ENCODE results near the gene AMH. TPM values are rescaled to one million over a fixed set of nuclear protein-coding genes. Genes with fewer than 3 reads are reported as not detected.

Gene AMH
- total and polyA plus RNA-seq, 4 donors, result 0.08 to 0.59 (median 0.47) TPM; not detected in 1

Small RNA genes lying within 50 kb of the gene (small RNA-seq; reads per million reads assigned to genes)
- not detected for gene MIR1227

Other genes starting within 250 kb of the AMH start
- gene BTBD2, start 233.6 kb upstream of the AMH start, total RNA-seq, result 10 to 100 TPM; 19.5 to 20.9 TPM
- gene BTBD2, start 233.6 kb upstream of the AMH start, polyA plus RNA-seq, result 10 to 100 TPM in 1 of 2 donors, 1 to 10 TPM in 1; 7.4 to 25.1 TPM
- gene MKNK2, start 198.1 kb upstream of the AMH start, total RNA-seq, result 100 to 1,000 TPM in 1 of 2 donors, 10 to 100 TPM in 1; 49.5 to 105 TPM
- gene MKNK2, start 198.1 kb upstream of the AMH start, polyA plus RNA-seq, result 10 to 100 TPM; 24.7 to 43.3 TPM
- 1 to 10 TPM; 7.9 to 8.7 TPM for gene MOB3A, start 153.0 kb upstream of the AMH start, total RNA-seq
- 1 to 10 TPM; 3.4 to 5.2 TPM for gene MOB3A, start 153.0 kb upstream of the AMH start, polyA plus RNA-seq
- gene IZUMO4, start 152.4 kb upstream of the AMH start, total RNA-seq, result 1 to 10 TPM; 1.2 TPM
- 1 to 10 TPM; 1.3 to 1.4 TPM for gene IZUMO4, start 152.4 kb upstream of the AMH start, polyA plus RNA-seq
- 10 to 100 TPM; 42.6 to 76.6 TPM for gene AP3D1, start 97.8 kb upstream of the AMH start, total RNA-seq
- 10 to 100 TPM; 21.7 to 79.8 TPM for gene AP3D1, start 97.8 kb upstream of the AMH start, polyA plus RNA-seq
- gene DOT1L, start 85.4 kb upstream of the AMH start, total RNA-seq, result 1 to 10 TPM; 6.7 to 9.9 TPM
- 1 to 10 TPM; 3.4 to 6.9 TPM for gene DOT1L, start 85.4 kb upstream of the AMH start, polyA plus RNA-seq
- gene PLEKHJ1, start 13.0 kb upstream of the AMH start, total RNA-seq, result 10 to 100 TPM; 22.2 to 44.5 TPM
- 10 to 100 TPM; 36.5 to 37.4 TPM for gene PLEKHJ1, start 13.0 kb upstream of the AMH start, polyA plus RNA-seq
- 10 to 100 TPM; 12.9 to 32.0 TPM for gene SF3A2, start 12.5 kb upstream of the AMH start, total RNA-seq
- 10 to 100 TPM in 1 of 2 donors, 1 to 10 TPM in 1; 2.2 to 13.5 TPM for gene SF3A2, start 12.5 kb upstream of the AMH start, polyA plus RNA-seq
- under 1 TPM in 1 of 2 donors, not detected in 1; 0.25 TPM for gene JSRP1, start 7.1 kb downstream of the AMH start, total RNA-seq
- under 1 TPM; 0.39 to 0.45 TPM for gene JSRP1, start 7.1 kb downstream of the AMH start, polyA plus RNA-seq
- under 1 TPM; 0.09 to 0.67 TPM for gene PEAK3, start 32.9 kb downstream of the AMH start, total RNA-seq
- under 1 TPM; 0.21 to 0.42 TPM for gene PEAK3, start 32.9 kb downstream of the AMH start, polyA plus RNA-seq
- under 1 TPM; 0.05 to 0.08 TPM for gene LINGO3, start 58.8 kb downstream of the AMH start, total RNA-seq
- under 1 TPM; 0.02 to 0.08 TPM for gene LINGO3, start 58.8 kb downstream of the AMH start, polyA plus RNA-seq
- gene LSM7, start 79.3 kb downstream of the AMH start, total RNA-seq, result 10 to 100 TPM; 23.6 to 37.9 TPM
- gene LSM7, start 79.3 kb downstream of the AMH start, polyA plus RNA-seq, result 10 to 100 TPM; 39.0 to 59.9 TPM
- 10 to 100 TPM; 20.2 to 34.6 TPM for gene SPPL2B, start 79.4 kb downstream of the AMH start, total RNA-seq
- gene SPPL2B, start 79.4 kb downstream of the AMH start, polyA plus RNA-seq, result 10 to 100 TPM in 1 of 2 donors, 1 to 10 TPM in 1; 9.5 to 22.6 TPM
- 10 to 100 TPM in 1 of 2 donors, 1 to 10 TPM in 1; 2.5 to 24.8 TPM for gene TMPRSS9, start 110.9 kb downstream of the AMH start, total RNA-seq
- under 1 TPM; 0.39 to 0.50 TPM for gene TMPRSS9, start 110.9 kb downstream of the AMH start, polyA plus RNA-seq
- gene TIMM13, start 178.3 kb downstream of the AMH start, total RNA-seq, result 10 to 100 TPM; 21.6 to 28.0 TPM
- gene TIMM13, start 178.3 kb downstream of the AMH start, polyA plus RNA-seq, result 100 to 1,000 TPM in 1 of 2 donors, 10 to 100 TPM in 1; 58.8 to 137 TPM
- gene LMNB2, start 207.6 kb downstream of the AMH start, total RNA-seq, result 10 to 100 TPM in 1 of 2 donors, 1 to 10 TPM in 1; 5.6 to 38.5 TPM
- 1 to 10 TPM in 1 of 2 donors, under 1 TPM in 1; 0.97 to 6.2 TPM for gene LMNB2, start 207.6 kb downstream of the AMH start, polyA plus RNA-seq
- 10 to 100 TPM; 11.6 to 81.3 TPM for gene GADD45B, start 226.8 kb downstream of the AMH start, total RNA-seq
- 10 to 100 TPM; 83.4 to 86.3 TPM for gene GADD45B, start 226.8 kb downstream of the AMH start, polyA plus RNA-seq